GM23338 (cell line): ENCODE data around the gene THSD7A. TPM values are rescaled to one million over a fixed set of nuclear protein-coding genes. Genes with fewer than 3 reads are reported as not detected.

Source experiments
- ATAC-seq: fragments of 200-7000 bp; cut with Tn5 transposase; 3 replicates; pipeline ENCODE4 v1.9.1; 2020
- DNase-seq: peaks from one replicate; pipeline ENCODE4 v3.0.0-alpha.2; 2015; ENCODE audit warnings: low spot score
- H2AFZ ChIP-seq: fragments of 200-600 bp; sonication (generic); 2 replicates; pipeline ENCODE4 v1.8.0; 2016; ENCODE audit warnings: antibody characterized with exemption, mild to moderate bottlenecking, moderate library complexity
- H3F3A ChIP-seq: fragments of 200-600 bp; sonication (generic); replicated peaks from 2 replicates; pipeline ENCODE4 v1.8.0; 2017; ENCODE audit warnings: antibody characterized with exemption, mixed run types, low read depth
- H3K27ac ChIP-seq: fragments of 200-600 bp; sonication (generic); 2 replicates; pipeline ENCODE4 v1.6.1; 2016; ENCODE audit warnings: low read depth
- H3K27me3 ChIP-seq: fragments of 200-600 bp; sonication (generic); 2 replicates; pipeline ENCODE4 v1.8.0; 2016; ENCODE audit warnings: mild to moderate bottlenecking, mixed run types, moderate library complexity; ENCODE audit not compliant: insufficient read depth
- H3K36me3 ChIP-seq: fragments of 200-600 bp; sonication (generic); 2 replicates; pipeline ENCODE4 v1.8.0; 2016; ENCODE audit warnings: mild to moderate bottlenecking; ENCODE audit not compliant: insufficient read depth
- H3K4me1 ChIP-seq: fragments of 200-600 bp; sonication (generic); 2 replicates; pipeline ENCODE4 v1.8.0; 2016; ENCODE audit warnings: mild to moderate bottlenecking, moderate library complexity; ENCODE audit not compliant: insufficient read depth
- H3K4me2 ChIP-seq: fragments of 200-600 bp; sonication (generic); 2 replicates; pipeline ENCODE4 v1.7.1; 2017; ENCODE audit warnings: mixed run types
- H3K4me3 ChIP-seq: fragments of 200-600 bp; sonication (generic); 2 replicates; pipeline ENCODE4 v1.6.1; 2016; ENCODE audit warnings: mixed run types
- H3K79me2 ChIP-seq: fragments of 200-600 bp; sonication (generic); replicated peaks from 2 replicates; pipeline ENCODE4 v1.8.0; 2017; ENCODE audit warnings: mild to moderate bottlenecking; ENCODE audit not compliant: insufficient read depth
- H3K9me2 ChIP-seq: fragments of 200-600 bp; sonication (generic); 2 replicates; pipeline ENCODE4 v1.8.0; 2017; ENCODE audit not compliant: insufficient read depth
- H4K20me1 ChIP-seq: fragments of 200-600 bp; sonication (generic); replicated peaks from 2 replicates; pipeline ENCODE4 v1.8.0; 2017; ENCODE audit warnings: mild to moderate bottlenecking; ENCODE audit not compliant: insufficient read depth
- H3K27ac Mint-ChIP-seq: 2 replicates; pipeline ENCODE4 v1.8.0; 2020; ENCODE audit warnings: inconsistent platforms, mild to moderate bottlenecking, moderate library complexity, mixed read lengths
- H3K27me3 Mint-ChIP-seq: 3 replicates; pipeline ENCODE4 v1.8.0; 2022; ENCODE audit warnings: low read depth, mild to moderate bottlenecking, moderate library complexity, mixed read lengths, inconsistent platforms; ENCODE audit not compliant: insufficient read depth, poor library complexity
- H3K36me3 Mint-ChIP-seq: 3 replicates; pipeline ENCODE4 v1.8.0; 2021; ENCODE audit warnings: low read depth, mild to moderate bottlenecking, inconsistent platforms, moderate library complexity, mixed read lengths
- H3K4me1 Mint-ChIP-seq: 3 replicates; pipeline ENCODE4 v1.8.0; 2020; ENCODE audit warnings: mild to moderate bottlenecking, inconsistent platforms, mixed read lengths
- H3K4me3 Mint-ChIP-seq: 3 replicates; pipeline ENCODE4 v1.8.0; 2021; ENCODE audit warnings: moderate library complexity, mild to moderate bottlenecking, inconsistent platforms, mixed read lengths
- H3K9me3 Mint-ChIP-seq: 3 replicates; pipeline ENCODE4 v1.8.0; 2020; ENCODE audit warnings: moderate library complexity, mild to moderate bottlenecking, inconsistent platforms, mixed read lengths
- CTCF ChIP-seq, 2 experiments: fragments of 200-600 bp in 1 of 2; sonication (generic) in 1 of 2; conservative IDR thresholded peaks; 2 replicates each; pipeline versions ENCODE4 v1.5.1 to v1.6.1; 2016 to 2017; ENCODE audit warnings: antibody characterized with exemption in 2 of 2, low read depth in 2 of 2, mild to moderate bottlenecking in 2 of 2, moderate library complexity in 1 of 2
- JUNB ChIP-seq: IDR thresholded peaks from one replicate; pipeline ENCODE4 v1.6.1; 2016; ENCODE audit warnings: antibody characterized with exemption; ENCODE audit not compliant: unreplicated experiment
- NANOG ChIP-seq: IDR thresholded peaks from 2 replicates; pipeline ENCODE4 v1.6.1; 2016; ENCODE audit warnings: antibody characterized with exemption, borderline replicate concordance
- ZNF462 ChIP-seq: fragments of 250-450 bp; sonication (Bioruptor Pico); IDR thresholded peaks from 2 replicates; pipeline ENCODE4 v1.5.0; 2020; ENCODE audit warnings: mild to moderate bottlenecking, moderate library complexity
- polyA plus RNA-seq: library from polyadenylated mRNA; unstranded; fragments of >200 nt; fragmentation: Nextera tagmentation; extraction: Ambion mirVana; gene quantifications from 2 replicates; pipeline ENCODE4 v1.2.1, GENCODE V29; 2016
- total RNA-seq: library from RNA; depleted of rRNA; stranded (reverse); fragments of >200 nt; shearing (Covaris generic); gene quantifications from 2 replicates; pipeline ENCODE4 v1.2.3, GENCODE V29; 2014

Gene THSD7A
- total and polyA plus RNA-seq, 2 experiments from 2014 or later, result 1.3 to 2.1 TPM

GRCh38 chr7:11489280-11489679 is 342.7 kb downstream of the THSD7A start:
- Histone ChIP-seq H3K4me2 (peak overlapping the region; percentile 63), H3K27ac (0 out of 2 replicates have a peak overlapping the region, but pooled peaks have one; percentile 28), H3K4me1 (peaks cover 24% of the 10 kb centered on the region), H4K20me1 (no peaks in the 10 kb centered on the region), H3K27me3 (peaks cover 13% of the 10 kb centered on the region; the same call in 1 of the 2 replicates), H3K79me2 (no peaks in the 10 kb centered on the region), H2AFZ (no peak overlapping the region), H3K36me3 (no peaks in the 10 kb centered on the region), H3F3A (no peaks in the 10 kb centered on the region), H3K9me2 (no peaks in the 10 kb centered on the region), H3K4me3 (peak overlapping the region; percentile 27)
- TF ChIP-seq JUNB (no peak), CTCF (conservative IDR thresholded peaks at IDR 0.05; ENCODE audit: low read depth in 2 of 2) (no peak), NANOG (peak; percentile 65; the same call in 1 of the 2 replicates), ZNF462 (CRISPR knock-in tag) (no peak)
- Mint-ChIP-seq H3K4me1 (peaks cover 33% of the 10 kb centered on the region), H3K4me3 (peak overlapping the region; percentile 21; the same call in 2 of the 3 replicates), H3K36me3 (peaks cover 14% of the 10 kb centered on the region; the same call in 2 of the 3 replicates), H3K9me3 (peaks cover 10% of the 10 kb centered on the region), H3K27me3 (peaks cover 5% of the 10 kb centered on the region), H3K27ac (no peak overlapping the region)
- peak; percentile 49 for DNase-seq
- peak; percentile 79 for ATAC-seq
